B cell (primary cell): ENCODE results near the gene COG1. TPM values are rescaled to one million over a fixed set of nuclear protein-coding genes. Genes with fewer than 3 reads are reported as not detected.

Experiments
- ATAC-seq: fragments of 200-7000 bp; cut with Tn5 transposase; one replicate; pipeline ENCODE4 v1.10.0; 2021; ENCODE audit warnings: low read depth, mild to moderate bottlenecking, moderate number of reproducible peaks, moderate library complexity
- CTCF ChIA-PET: fragments of 350-600 bp; sonication (Branson Sonifier 250); formaldehyde crosslinking; loops from one replicate; lab custom pipeline; 2021; ENCODE audit warnings: antibody characterized with exemption, inconsistent platforms; lab: Charles Lee
- POLR2A ChIA-PET: fragments of 350-600 bp; sonication (Branson Sonifier 250); formaldehyde crosslinking; loops from one replicate; lab custom pipeline; 2021; ENCODE audit warnings: antibody characterized with exemption; lab: Charles Lee
- DNase-seq: peaks from one replicate; pipeline ENCODE4 v3.0.0; 2013
- H2AFZ ChIP-seq: 2 replicates; pipeline ENCODE4 v1.6.1; 2012; ENCODE audit warnings: mild to moderate bottlenecking, low read depth, low read length; ENCODE audit not compliant: insufficient read depth, poor library complexity, severe bottlenecking
- H3K27ac ChIP-seq, 2 donors: 1 replicate in 1 of 2; 2 replicates in 1 of 2; pipeline ENCODE4 v1.5.1; 2012 to 2013; ENCODE audit warnings: low read length in 2 of 2, mild to moderate bottlenecking in 2 of 2, moderate library complexity in 1 of 2
- H3K27me3 ChIP-seq, 4 experiments: fragments of 200-600 bp in 1 of 4; sonication (generic) in 1 of 4; replicated peaks in 1 of 4; 1 replicate in 2 of 4; 2 replicates in 2 of 4; pipeline versions ENCODE4 v1.6.1 to v1.7.0; 2013 to 2016; ENCODE audit warnings: low read length in 3 of 4, mild to moderate bottlenecking in 2 of 4, mixed read lengths in 1 of 4, moderate library complexity in 1 of 4; ENCODE audit not compliant: insufficient read depth in 4 of 4, control insufficient read depth in 3 of 4; ENCODE audit errors: control extremely low read depth in 1 of 4
- H3K36me3 ChIP-seq, 2 experiments: replicated peaks in 1 of 2; 1 replicate in 1 of 2; 2 replicates in 1 of 2; pipeline versions ENCODE4 v1.6.1 to v1.7.1; 2013; ENCODE audit warnings: low read length in 1 of 2; ENCODE audit not compliant: insufficient read depth in 2 of 2, control insufficient read depth in 1 of 2; ENCODE audit errors: control extremely low read depth in 1 of 2, extremely low read depth in 1 of 2
- H3K4me1 ChIP-seq, 2 donors: fragments of 200-600 bp in 1 of 2; sonication (generic) in 1 of 2; 1 replicate in 1 of 2; 2 replicates in 1 of 2; pipeline versions ENCODE4 v1.5.1 to v1.6.1; 2013 to 2017; ENCODE audit warnings: low read length in 2 of 2; ENCODE audit not compliant: control insufficient read depth in 2 of 2, insufficient read depth in 2 of 2
- H3K4me2 ChIP-seq: replicated peaks from 2 replicates; pipeline ENCODE3; 2012; ENCODE audit warnings: mild to moderate bottlenecking, low read depth, low read length; ENCODE audit not compliant: poor library complexity, severe bottlenecking
- H3K4me3 ChIP-seq, 5 experiments: fragments of 200-600 bp in 1 of 5; sonication (generic) in 1 of 5; 1 replicate in 3 of 5; 2 replicates in 2 of 5; pipeline versions ENCODE4 v1.5.1 to v1.7.0; 2011 to 2016; ENCODE audit warnings: low read length in 4 of 5, mild to moderate bottlenecking in 4 of 5, low read depth in 2 of 5, control low read depth in 1 of 5, moderate library complexity in 1 of 5; ENCODE audit not compliant: insufficient read depth in 1 of 5; ENCODE audit errors: control extremely low read depth in 1 of 5, extremely low read depth in 1 of 5
- H3K79me2 ChIP-seq: fragments of 200-600 bp; sonication (generic); one replicate; pipeline ENCODE4 v1.6.0; 2016; ENCODE audit warnings: low read length; ENCODE audit not compliant: control insufficient read depth, insufficient read depth
- H3K9ac ChIP-seq: fragments of 200-600 bp; sonication (generic); 2 replicates; pipeline ENCODE4 v1.6.1; 2017; ENCODE audit warnings: mild to moderate bottlenecking, low read length, moderate library complexity
- H3K9me3 ChIP-seq, 3 donors: one replicate each; pipeline versions ENCODE4 v1.6.1 to v1.7.1; 2013; ENCODE audit warnings: low read length in 2 of 3; ENCODE audit not compliant: control insufficient read depth in 2 of 3, insufficient read depth in 1 of 3; ENCODE audit errors: control extremely low read depth in 1 of 3
- H4K20me1 ChIP-seq: 2 replicates; pipeline ENCODE4 v1.6.0; 2012; ENCODE audit warnings: mild to moderate bottlenecking, low read length; ENCODE audit not compliant: insufficient read depth, control insufficient read depth, poor library complexity, severe bottlenecking
- H3K27ac Mint-ChIP-seq: one replicate; pipeline ENCODE4 v1.8.0; 2021; ENCODE audit warnings: mixed read lengths
- H3K27me3 Mint-ChIP-seq: one replicate; pipeline ENCODE4 v1.8.0; 2021; ENCODE audit warnings: mixed read lengths
- H3K4me1 Mint-ChIP-seq: one replicate; pipeline ENCODE4 v1.8.0; 2021; ENCODE audit warnings: mixed read lengths
- H3K4me3 Mint-ChIP-seq: one replicate; pipeline ENCODE4 v1.8.0; 2021; ENCODE audit warnings: mixed read lengths
- H3K9me3 Mint-ChIP-seq: one replicate; pipeline ENCODE4 v1.8.0; 2022; ENCODE audit warnings: mixed read lengths; ENCODE audit not compliant: insufficient read depth
- EZH2 ChIP-seq: IDR thresholded peaks from 2 replicates; pipeline ENCODE4 v1.6.1; 2012; ENCODE audit warnings: borderline replicate concordance, low read depth, mild to moderate bottlenecking, moderate library complexity, low read length; ENCODE audit not compliant: insufficient read depth, poor library complexity, severe bottlenecking
- WGBS: methylation state at CpG from one replicate; pipeline ENCODE4 v1.1.5; 2013; ENCODE audit warnings: missing lambda C conversion rate; ENCODE audit not compliant: insufficient coverage; 5-methylcytosine and 5-hydroxymethylcytosine counted together
- intact Hi-C: fragments of 100-400 bp; cut with micrococcal nuclease; formaldehyde crosslinking; loops from one replicate; pipeline ENCODE4 v1.10.0; 2022
- polyA plus RNA-seq: library from polyadenylated mRNA; depleted of rRNA; stranded (reverse); fragments of >200 nt; gene quantifications from 2 replicates; pipeline ENCODE4 v1.2.3, GENCODE V29; 2012
- total RNA-seq, 2 donors: library from RNA; stranded (reverse); fragments of 120-200 nt in 1 of 2; gene quantifications; 1 replicate in 1 of 2; 2 replicates in 1 of 2; pipeline versions ENCODE4 v1.2.3 to v1.2.4, GENCODE V29; 2013 to 2022
- TF ChIP-seq, protein P1 (sequence below): fragments of 200-600 bp; IDR thresholded peaks from one replicate; pipeline ENCODE4 v1.8.0; 2022; ENCODE audit warnings: antibody characterized with exemption, mild to moderate bottlenecking

The COG1 gene
- total and polyA plus RNA-seq, 2 donors (not counting 1 experiment from before 2014, with no cell fraction given): 39.1 to 72.8 TPM

DNA sequence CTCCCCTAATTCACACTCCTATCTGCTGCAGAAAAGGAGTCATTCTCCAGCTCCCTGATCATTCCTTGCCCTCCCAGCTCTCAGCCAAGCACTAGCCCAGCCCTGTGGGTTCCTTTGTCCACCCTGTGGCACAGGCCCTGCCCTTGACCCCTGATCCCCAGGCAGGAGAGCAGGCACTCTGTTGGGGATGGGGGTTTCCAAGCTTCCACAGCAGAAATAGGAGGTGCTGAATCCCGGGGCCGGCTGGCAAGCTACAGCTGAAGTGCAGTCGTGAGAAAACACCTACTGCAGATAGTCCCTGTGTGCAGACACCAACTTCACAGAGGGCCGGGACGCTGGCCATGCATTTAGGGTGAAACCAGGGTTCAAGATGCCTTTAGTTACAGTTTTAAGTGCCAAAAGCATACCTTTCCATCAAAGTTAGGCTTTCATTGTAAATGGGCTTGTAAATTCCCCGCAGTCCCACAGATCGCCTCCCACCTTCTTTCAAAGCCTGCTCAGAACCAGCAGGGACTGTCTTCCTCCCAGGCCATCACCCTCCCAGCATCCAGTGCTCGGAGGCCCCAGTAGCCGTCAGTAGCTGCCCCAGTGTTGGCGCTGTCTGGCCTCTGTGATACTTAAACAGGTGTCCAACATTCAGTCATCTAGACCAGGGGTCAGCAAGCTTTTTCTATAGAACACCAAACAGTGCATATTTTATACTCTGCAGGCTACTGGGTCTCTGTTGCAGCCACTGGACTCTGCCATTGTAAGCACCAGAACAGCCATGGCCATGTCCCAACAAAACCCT is 58.2 kb downstream of the COG1 start:
- H3K27me3 ChIP-seq: no peaks in the 10 kb centered on the region
- no peaks in the 10 kb centered on the region for H3K9me3 ChIP-seq
- H3K4me2 ChIP-seq: no peak overlapping the region
- H3K79me2 ChIP-seq: no peaks in the 10 kb centered on the region
- no peak for TF ChIP-seq EZH2
- TF ChIP-seq, protein P1, sequence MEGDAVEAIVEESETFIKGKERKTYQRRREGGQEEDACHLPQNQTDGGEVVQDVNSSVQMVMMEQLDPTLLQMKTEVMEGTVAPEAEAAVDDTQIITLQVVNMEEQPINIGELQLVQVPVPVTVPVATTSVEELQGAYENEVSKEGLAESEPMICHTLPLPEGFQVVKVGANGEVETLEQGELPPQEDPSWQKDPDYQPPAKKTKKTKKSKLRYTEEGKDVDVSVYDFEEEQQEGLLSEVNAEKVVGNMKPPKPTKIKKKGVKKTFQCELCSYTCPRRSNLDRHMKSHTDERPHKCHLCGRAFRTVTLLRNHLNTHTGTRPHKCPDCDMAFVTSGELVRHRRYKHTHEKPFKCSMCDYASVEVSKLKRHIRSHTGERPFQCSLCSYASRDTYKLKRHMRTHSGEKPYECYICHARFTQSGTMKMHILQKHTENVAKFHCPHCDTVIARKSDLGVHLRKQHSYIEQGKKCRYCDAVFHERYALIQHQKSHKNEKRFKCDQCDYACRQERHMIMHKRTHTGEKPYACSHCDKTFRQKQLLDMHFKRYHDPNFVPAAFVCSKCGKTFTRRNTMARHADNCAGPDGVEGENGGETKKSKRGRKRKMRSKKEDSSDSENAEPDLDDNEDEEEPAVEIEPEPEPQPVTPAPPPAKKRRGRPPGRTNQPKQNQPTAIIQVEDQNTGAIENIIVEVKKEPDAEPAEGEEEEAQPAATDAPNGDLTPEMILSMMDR: no peak
- peaks cover 0 to 18% of the 10 kb centered on the region in 2 experiments for H3K36me3 ChIP-seq
- ChIA-PET CTCF (interaction anchor here (1.1 to 17.2 kb wide), 2 partner anchors 118 to 523 kb away, joined by 3 to 296 read pairs; no protein-coding TSS in a partner anchor), POLR2A (no interaction called here)
- Mint-ChIP-seq H3K9me3 (no peaks in the 10 kb centered on the region), H3K27ac (no peak overlapping the region), H3K27me3 (no peaks in the 10 kb centered on the region), H3K4me1 (peaks cover 1% of the 10 kb centered on the region), H3K4me3 (no peak overlapping the region)
- no peak overlapping the region for H3K27ac ChIP-seq
- intact Hi-C loops: loop anchor here (10.0 kb wide), 1 partner anchor 686 kb away; no protein-coding TSS in a partner anchor
- no peaks in the 10 kb centered on the region for H3K4me1 ChIP-seq
- H2AFZ ChIP-seq: no peak overlapping the region
- no peaks in the 10 kb centered on the region for H4K20me1 ChIP-seq
- no peak for DNase-seq
- ATAC-seq: no peak
- 93% methylated on average over 10 of the region's 10 CpGs for WGBS
- no peak overlapping the region for H3K9ac ChIP-seq
- no peak overlapping the region for H3K4me3 ChIP-seq

DNA sequence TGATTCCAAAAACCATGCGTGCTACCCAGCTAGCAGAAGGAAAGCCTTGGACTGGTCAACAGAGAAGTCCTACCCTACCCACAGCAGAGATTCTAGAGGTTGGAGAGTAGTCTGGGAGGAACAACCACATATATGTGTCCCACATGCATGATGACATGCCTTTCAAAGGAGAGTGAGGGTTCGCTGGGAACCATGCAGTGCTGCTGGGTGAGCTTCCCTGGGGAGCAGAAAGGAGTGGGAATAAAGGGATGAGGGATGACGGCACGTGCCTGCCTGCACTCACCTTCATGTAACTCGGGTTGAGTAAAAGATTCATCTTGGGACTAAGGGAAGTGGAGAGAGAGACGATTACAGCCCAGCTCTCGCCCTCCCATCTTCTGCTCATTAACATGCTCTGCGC is 59.0 kb downstream of the COG1 start:
- Mint-ChIP-seq H3K4me3 (no peak overlapping the region), H3K4me1 (peaks cover 1% of the 10 kb centered on the region), H3K27me3 (no peaks in the 10 kb centered on the region), H3K27ac (no peak overlapping the region), H3K9me3 (no peaks in the 10 kb centered on the region)
- Histone ChIP-seq H3K4me1 (no peaks in the 10 kb centered on the region), H3K4me2 (no peak overlapping the region), H3K36me3 (peaks cover 0 to 13% of the 10 kb centered on the region in 2 experiments), H3K9ac (no peak overlapping the region), H3K4me3 (no peak overlapping the region), H3K9me3 (no peaks in the 10 kb centered on the region), H4K20me1 (no peaks in the 10 kb centered on the region), H3K27ac (no peak overlapping the region), H2AFZ (no peak overlapping the region), H3K27me3 (peaks cover 0 to 3% (median 0%) of the 10 kb centered on the region in 4 experiments), H3K79me2 (no peaks in the 10 kb centered on the region)
- WGBS: 93% methylated on average over 3 of the region's 8 CpGs
- CTCF ChIA-PET: interaction anchor here (17.2 kb wide), 1 partner anchor 118 kb away, joined by 296 read pairs; no protein-coding TSS in a partner anchor
- TF ChIP-seq, protein P1: no peak
- TF ChIP-seq EZH2: no peak
- ATAC-seq: no peak
- intact Hi-C loops: loop anchor here (10.0 kb wide), 1 partner anchor 687 kb away; no protein-coding TSS in a partner anchor
- no peak for DNase-seq
- POLR2A ChIA-PET: no interaction called here
